ENCODE data around the gene ELMO1. TPM values are rescaled to one million over a fixed set of nuclear protein-coding genes. Genes with fewer than 3 reads are reported as not detected.

The ELMO1 gene
- total and polyA plus RNA-seq, 2 of the 13 experiments (the other 11 are each of a cell fraction or from before 2014, with no cell fraction given) = 0.11 to 0.17 TPM

- TF ChIP-seq, protein P1, sequence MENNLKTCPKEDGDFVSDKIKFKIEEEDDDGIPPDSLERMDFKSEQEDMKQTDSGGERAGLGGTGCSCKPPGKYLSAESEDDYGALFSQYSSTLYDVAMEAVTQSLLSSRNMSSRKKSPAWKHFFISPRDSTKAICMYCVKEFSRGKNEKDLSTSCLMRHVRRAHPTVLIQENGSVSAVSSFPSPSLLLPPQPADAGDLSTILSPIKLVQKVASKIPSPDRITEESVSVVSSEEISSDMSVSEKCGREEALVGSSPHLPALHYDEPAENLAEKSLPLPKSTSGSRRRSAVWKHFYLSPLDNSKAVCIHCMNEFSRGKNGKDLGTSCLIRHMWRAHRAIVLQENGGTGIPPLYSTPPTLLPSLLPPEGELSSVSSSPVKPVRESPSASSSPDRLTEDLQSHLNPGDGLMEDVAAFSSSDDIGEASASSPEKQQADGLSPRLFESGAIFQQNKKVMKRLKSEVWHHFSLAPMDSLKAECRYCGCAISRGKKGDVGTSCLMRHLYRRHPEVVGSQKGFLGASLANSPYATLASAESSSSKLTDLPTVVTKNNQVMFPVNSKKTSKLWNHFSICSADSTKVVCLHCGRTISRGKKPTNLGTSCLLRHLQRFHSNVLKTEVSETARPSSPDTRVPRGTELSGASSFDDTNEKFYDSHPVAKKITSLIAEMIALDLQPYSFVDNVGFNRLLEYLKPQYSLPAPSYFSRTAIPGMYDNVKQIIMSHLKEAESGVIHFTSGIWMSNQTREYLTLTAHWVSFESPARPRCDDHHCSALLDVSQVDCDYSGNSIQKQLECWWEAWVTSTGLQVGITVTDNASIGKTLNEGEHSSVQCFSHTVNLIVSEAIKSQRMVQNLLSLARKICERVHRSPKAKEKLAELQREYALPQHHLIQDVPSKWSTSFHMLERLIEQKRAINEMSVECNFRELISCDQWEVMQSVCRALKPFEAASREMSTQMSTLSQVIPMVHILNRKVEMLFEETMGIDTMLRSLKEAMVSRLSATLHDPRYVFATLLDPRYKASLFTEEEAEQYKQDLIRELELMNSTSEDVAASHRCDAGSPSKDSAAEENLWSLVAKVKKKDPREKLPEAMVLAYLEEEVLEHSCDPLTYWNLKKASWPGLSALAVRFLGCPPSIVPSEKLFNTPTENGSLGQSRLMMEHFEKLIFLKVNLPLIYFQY (CRISPR knock-in tag; IDR thresholded peaks at IDR 0.05; ENCODE audit: borderline replicate concordance) = no peak
- no peak for TF ChIP-seq ARHGAP35 (CRISPR knock-in tag; IDR thresholded peaks at IDR 0.05; ENCODE audit: borderline replicate concordance)
- TF ChIP-seq, protein P2, sequence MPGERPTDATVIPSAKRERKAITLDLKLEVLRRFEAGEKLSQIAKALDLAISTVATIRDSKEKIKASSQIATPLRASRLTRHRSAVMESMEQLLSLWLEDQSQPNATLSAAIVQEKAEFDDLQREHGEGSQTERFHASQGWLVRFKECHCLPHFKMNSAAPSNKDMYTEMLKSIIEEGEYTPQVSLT (CRISPR knock-in tag; IDR thresholded peaks at IDR 0.05; ENCODE audit: borderline replicate concordance, low read depth) = no peak
- TF ChIP-seq ZMYM4 (CRISPR knock-in tag; IDR thresholded peaks at IDR 0.05) = peak; percentile 71
- TF ChIP-seq, protein P3, sequence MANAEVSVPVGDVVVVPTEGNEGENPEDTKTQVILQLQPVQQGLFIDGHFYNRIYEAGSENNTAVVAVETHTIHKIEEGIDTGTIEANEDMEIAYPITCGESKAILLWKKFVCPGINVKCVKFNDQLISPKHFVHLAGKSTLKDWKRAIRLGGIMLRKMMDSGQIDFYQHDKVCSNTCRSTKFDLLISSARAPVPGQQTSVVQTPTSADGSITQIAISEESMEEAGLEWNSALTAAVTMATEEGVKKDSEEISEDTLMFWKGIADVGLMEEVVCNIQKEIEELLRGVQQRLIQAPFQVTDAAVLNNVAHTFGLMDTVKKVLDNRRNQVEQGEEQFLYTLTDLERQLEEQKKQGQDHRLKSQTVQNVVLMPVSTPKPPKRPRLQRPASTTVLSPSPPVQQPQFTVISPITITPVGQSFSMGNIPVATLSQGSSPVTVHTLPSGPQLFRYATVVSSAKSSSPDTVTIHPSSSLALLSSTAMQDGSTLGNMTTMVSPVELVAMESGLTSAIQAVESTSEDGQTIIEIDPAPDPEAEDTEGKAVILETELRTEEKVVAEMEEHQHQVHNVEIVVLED (CRISPR knock-in tag; IDR thresholded peaks at IDR 0.05; ENCODE audit: borderline replicate concordance) = no peak
- no peak for TF ChIP-seq DR1 (CRISPR knock-in tag; IDR thresholded peaks at IDR 0.05)
- peak; percentile 59; the same call in 1 of the 2 replicates for TF ChIP-seq ZNF264 (CRISPR knock-in tag; IDR thresholded peaks at IDR 0.05)
- TF ChIP-seq SOX13 (IDR thresholded peaks at IDR 0.05) = peak; percentile 73
- peak in 1 of 2 experiments; percentile 94; a peak in 2 of 4 replicates for TF ChIP-seq SOX13 (CRISPR knock-in tag; conservative IDR thresholded peaks at IDR 0.05 in 1 of 2, IDR thresholded peaks at IDR 0.05 in 1 of 2)
- TF ChIP-seq ZNF747 (CRISPR knock-in tag; IDR thresholded peaks at IDR 0.05; ENCODE audit: borderline replicate concordance) = no peak
- no peak for TF ChIP-seq ZNF280B (CRISPR knock-in tag; IDR thresholded peaks at IDR 0.05; ENCODE audit: borderline replicate concordance)
- no peak for TF ChIP-seq ZNF570 (CRISPR knock-in tag; IDR thresholded peaks at IDR 0.05; ENCODE audit: borderline replicate concordance)
- TF ChIP-seq, protein P4, sequence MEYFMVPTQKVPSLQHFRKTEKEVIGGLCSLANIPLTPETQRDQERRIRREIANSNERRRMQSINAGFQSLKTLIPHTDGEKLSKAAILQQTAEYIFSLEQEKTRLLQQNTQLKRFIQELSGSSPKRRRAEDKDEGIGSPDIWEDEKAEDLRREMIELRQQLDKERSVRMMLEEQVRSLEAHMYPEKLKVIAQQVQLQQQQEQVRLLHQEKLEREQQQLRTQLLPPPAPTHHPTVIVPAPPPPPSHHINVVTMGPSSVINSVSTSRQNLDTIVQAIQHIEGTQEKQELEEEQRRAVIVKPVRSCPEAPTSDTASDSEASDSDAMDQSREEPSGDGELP (IDR thresholded peaks at IDR 0.05; ENCODE audit: borderline replicate concordance, low read depth) = no peak
- no peak for TF ChIP-seq ZNF234 (CRISPR knock-in tag; conservative IDR thresholded peaks at IDR 0.05)
- TF ChIP-seq NR2F6 (IDR thresholded peaks at IDR 0.05) = peak; percentile 60
- peak; percentile 66 for TF ChIP-seq NR2F6 (CRISPR knock-in tag; IDR thresholded peaks at IDR 0.05)
- TF ChIP-seq TOE1 (CRISPR knock-in tag; IDR thresholded peaks at IDR 0.05) = no peak
- no peak for TF ChIP-seq SNAPC5 (CRISPR knock-in tag; IDR thresholded peaks at IDR 0.05; ENCODE audit: borderline replicate concordance)
- TF ChIP-seq ELF3 (CRISPR knock-in tag; IDR thresholded peaks at IDR 0.05) = peak; percentile 66; the same call in 1 of the 2 replicates
- no peak for TF ChIP-seq PAWR (CRISPR knock-in tag; IDR thresholded peaks at IDR 0.05; ENCODE audit: borderline replicate concordance)
- peak; percentile 69; the same call in 1 of the 2 replicates for TF ChIP-seq FOXJ3 (CRISPR knock-in tag; IDR thresholded peaks at IDR 0.05; ENCODE audit: borderline replicate concordance)
- no peak for TF ChIP-seq HNRNPL (IDR thresholded peaks at IDR 0.05; ENCODE audit: low read depth, low read length)
Observed at GRCh38 chr7:37074370-37074769, 374.3 kb downstream of the ELMO1 start (continued).

Measured in HepG2 (cell line).